Astrocyte (in vitro differentiated cells and primary cell): ENCODE data around the gene SHC4. TPM values are rescaled to one million over a fixed set of nuclear protein-coding genes. Genes with fewer than 3 reads are reported as not detected.
A peak's percentile ranks its signal among the peaks of the same experiment; 100 is the strongest.

Source experiments
- DNase-seq: peaks from one replicate; pipeline ENCODE4 v3.0.0-alpha.2; 2010; ENCODE audit warnings: low read depth
- FAIRE-seq: peaks from 2 replicates; lab custom pipeline; 2011; peaks lifted over from hg19 to GRCh38; lab: Jason Lieb, UNC
- H2AFZ ChIP-seq: 2 replicates; pipeline ENCODE4 v1.6.0; 2012; ENCODE audit warnings: low read depth, low read length, inconsistent platforms
- H3K27ac ChIP-seq: 2 replicates; pipeline ENCODE4 v1.5.1; 2011; ENCODE audit warnings: low read depth, low read length, inconsistent platforms
- H3K27me3 ChIP-seq: 2 replicates; pipeline ENCODE4 v1.6.0; 2011; ENCODE audit warnings: low read length, inconsistent platforms; ENCODE audit not compliant: insufficient read depth
- H3K36me3 ChIP-seq: 2 replicates; pipeline ENCODE4 v1.5.1; 2011; ENCODE audit warnings: low read length, inconsistent platforms; ENCODE audit not compliant: insufficient read depth
- H3K4me1 ChIP-seq: 2 replicates; pipeline ENCODE4 v1.5.1; 2011; ENCODE audit warnings: low read length, inconsistent platforms; ENCODE audit not compliant: insufficient read depth
- H3K4me2 ChIP-seq: 2 replicates; pipeline ENCODE4 v1.6.0; 2012; ENCODE audit warnings: low read length, inconsistent platforms
- H3K4me3 ChIP-seq: 2 replicates; pipeline ENCODE4 v1.5.1; 2011; ENCODE audit warnings: low read depth, mild to moderate bottlenecking, low read length, inconsistent platforms; ENCODE audit not compliant: insufficient read depth
- H3K79me2 ChIP-seq: 2 replicates; pipeline ENCODE4 v1.6.0; 2012; ENCODE audit warnings: mild to moderate bottlenecking, low read length, inconsistent platforms; ENCODE audit not compliant: insufficient read depth
- H3K9ac ChIP-seq: 2 replicates; pipeline ENCODE4 v1.6.0; 2012; ENCODE audit warnings: mild to moderate bottlenecking, low read length, inconsistent platforms
- H3K9me3 ChIP-seq: 2 replicates; pipeline ENCODE4 v1.5.1; 2012; ENCODE audit warnings: low read depth, mild to moderate bottlenecking, low read length, inconsistent platforms; ENCODE audit not compliant: insufficient read depth
- H4K20me1 ChIP-seq: 2 replicates; pipeline ENCODE4 v1.6.0; 2012; ENCODE audit warnings: low read length, inconsistent platforms; ENCODE audit not compliant: insufficient read depth
- H3K27ac Mint-ChIP-seq: one replicate; pipeline ENCODE4 v1.8.0; 2021; ENCODE audit warnings: mild to moderate bottlenecking, mixed read lengths; ENCODE audit not compliant: unreplicated experiment
- H3K27me3 Mint-ChIP-seq: one replicate; pipeline ENCODE4 v1.8.0; 2021; ENCODE audit warnings: low read depth, mixed read lengths; ENCODE audit not compliant: unreplicated experiment
- H3K36me3 Mint-ChIP-seq: one replicate; pipeline ENCODE4 v1.8.0; 2021; ENCODE audit warnings: low read depth, mixed read lengths; ENCODE audit not compliant: unreplicated experiment
- H3K4me1 Mint-ChIP-seq: one replicate; pipeline ENCODE4 v1.8.0; 2021; ENCODE audit warnings: low read depth, mixed read lengths; ENCODE audit not compliant: unreplicated experiment
- H3K4me3 Mint-ChIP-seq: one replicate; pipeline ENCODE4 v1.8.0; 2021; ENCODE audit warnings: mild to moderate bottlenecking, moderate library complexity, mixed read lengths; ENCODE audit not compliant: unreplicated experiment
- H3K9me3 Mint-ChIP-seq: one replicate; pipeline ENCODE4 v1.8.0; 2021; ENCODE audit warnings: mild to moderate bottlenecking, mixed read lengths; ENCODE audit not compliant: unreplicated experiment
- EZH2 ChIP-seq: IDR thresholded peaks from 2 replicates; pipeline ENCODE4 v1.6.1; 2012; ENCODE audit warnings: mild to moderate bottlenecking, low read length, inconsistent platforms; ENCODE audit not compliant: insufficient read depth
- total RNA-seq: library from RNA; stranded (reverse); gene quantifications from 2 replicates; pipeline ENCODE4 v1.2.1, GENCODE V29; 2021
- TF ChIP-seq, protein P1 (sequence below): IDR thresholded peaks from 2 replicates; pipeline ENCODE4 v1.5.1; 2011; ENCODE audit warnings: low read depth, mild to moderate bottlenecking, inconsistent platforms, low read length, moderate library complexity; ENCODE audit not compliant: insufficient read depth

The SHC4 gene
- total RNA-seq, 1 donor from 2014 or later: 2.7 TPM

DNA sequence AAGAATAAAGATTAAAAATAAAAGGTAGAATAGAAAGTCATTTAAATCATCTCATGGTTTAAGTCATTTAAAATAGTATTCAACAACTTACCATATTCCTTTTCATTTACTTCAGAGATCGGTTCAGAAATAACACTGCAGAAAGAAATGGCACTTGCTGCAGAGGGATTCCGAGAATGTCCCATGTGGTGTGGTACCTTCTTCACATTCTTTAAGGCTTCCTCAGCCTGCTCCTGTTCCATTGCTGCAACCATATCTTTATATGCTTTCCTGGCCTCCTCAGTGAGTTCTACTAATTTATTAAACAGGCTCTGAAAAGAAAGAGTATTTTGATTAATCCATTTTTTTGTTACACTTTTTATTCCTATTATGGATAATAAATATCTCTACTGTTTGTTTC lies 32.6 kb upstream of the SHC4 start:
- H3K36me3 Mint-ChIP-seq: peaks cover 19% of the 10 kb centered on the region

DNA sequence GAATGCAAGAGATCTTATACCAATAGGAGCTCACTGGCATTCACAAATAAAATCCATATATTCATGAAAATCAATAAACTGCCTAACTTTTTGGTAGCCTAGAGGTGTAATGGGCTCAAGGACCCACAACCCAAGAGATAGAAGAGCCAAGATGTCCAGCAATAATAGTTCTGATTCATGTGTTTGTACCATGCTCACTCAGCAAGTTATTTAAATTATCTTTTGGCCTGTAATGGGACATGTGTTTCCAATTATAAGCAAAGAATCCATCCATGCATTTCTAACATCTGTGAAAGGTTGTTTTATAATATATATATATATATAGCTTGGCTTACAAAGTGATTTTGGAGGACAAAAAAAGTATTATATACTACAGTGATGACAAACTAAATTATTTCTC lies 29.7 kb upstream of the SHC4 start:
- Histone ChIP-seq H3K79me2 (no peaks in the 10 kb centered on the region), H4K20me1 (no peaks in the 10 kb centered on the region), H3K9me3 (no peaks in the 10 kb centered on the region), H3K27ac (no peak overlapping the region), H3K4me3 (no peak overlapping the region), H2AFZ (no peak overlapping the region), H3K36me3 (peaks cover 37% of the 10 kb centered on the region), H3K4me2 (no peak overlapping the region), H3K27me3 (no peaks in the 10 kb centered on the region), H3K9ac (no peak overlapping the region), H3K4me1 (no peaks in the 10 kb centered on the region)
- DNase-seq: no peak
- Mint-ChIP-seq H3K9me3 (no peaks in the 10 kb centered on the region), H3K4me1 (peaks cover 16% of the 10 kb centered on the region), H3K4me3 (no peak overlapping the region), H3K27ac (no peak overlapping the region), H3K27me3 (no peaks in the 10 kb centered on the region), H3K36me3 (peaks cover 21% of the 10 kb centered on the region)
- TF ChIP-seq, protein P1, sequence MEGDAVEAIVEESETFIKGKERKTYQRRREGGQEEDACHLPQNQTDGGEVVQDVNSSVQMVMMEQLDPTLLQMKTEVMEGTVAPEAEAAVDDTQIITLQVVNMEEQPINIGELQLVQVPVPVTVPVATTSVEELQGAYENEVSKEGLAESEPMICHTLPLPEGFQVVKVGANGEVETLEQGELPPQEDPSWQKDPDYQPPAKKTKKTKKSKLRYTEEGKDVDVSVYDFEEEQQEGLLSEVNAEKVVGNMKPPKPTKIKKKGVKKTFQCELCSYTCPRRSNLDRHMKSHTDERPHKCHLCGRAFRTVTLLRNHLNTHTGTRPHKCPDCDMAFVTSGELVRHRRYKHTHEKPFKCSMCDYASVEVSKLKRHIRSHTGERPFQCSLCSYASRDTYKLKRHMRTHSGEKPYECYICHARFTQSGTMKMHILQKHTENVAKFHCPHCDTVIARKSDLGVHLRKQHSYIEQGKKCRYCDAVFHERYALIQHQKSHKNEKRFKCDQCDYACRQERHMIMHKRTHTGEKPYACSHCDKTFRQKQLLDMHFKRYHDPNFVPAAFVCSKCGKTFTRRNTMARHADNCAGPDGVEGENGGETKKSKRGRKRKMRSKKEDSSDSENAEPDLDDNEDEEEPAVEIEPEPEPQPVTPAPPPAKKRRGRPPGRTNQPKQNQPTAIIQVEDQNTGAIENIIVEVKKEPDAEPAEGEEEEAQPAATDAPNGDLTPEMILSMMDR: no peak
- TF ChIP-seq EZH2: no peak
- FAIRE-seq: no peak

More for the DNA sequence above, 32.6 kb upstream of the SHC4 start:
- TF ChIP-seq, protein P1: no peak
- TF ChIP-seq EZH2: no peak
- Histone ChIP-seq H3K27me3 (no peaks in the 10 kb centered on the region), H3K9me3 (no peaks in the 10 kb centered on the region), H3K36me3 (peaks cover 51% of the 10 kb centered on the region), H3K4me1 (no peaks in the 10 kb centered on the region), H3K27ac (no peak overlapping the region), H3K4me3 (no peak overlapping the region), H3K4me2 (no peak overlapping the region), H3K79me2 (no peaks in the 10 kb centered on the region), H4K20me1 (no peaks in the 10 kb centered on the region), H2AFZ (no peak overlapping the region), H3K9ac (no peak overlapping the region)
- H3K27me3 Mint-ChIP-seq: no peaks in the 10 kb centered on the region
- no peak for FAIRE-seq
- H3K4me1 Mint-ChIP-seq: peaks cover 16% of the 10 kb centered on the region
- peak; percentile 41 for DNase-seq
- H3K27ac Mint-ChIP-seq: peak overlapping the region; percentile 81
- H3K4me3 Mint-ChIP-seq: no peak overlapping the region
- H3K9me3 Mint-ChIP-seq: no peaks in the 10 kb centered on the region

DNA sequence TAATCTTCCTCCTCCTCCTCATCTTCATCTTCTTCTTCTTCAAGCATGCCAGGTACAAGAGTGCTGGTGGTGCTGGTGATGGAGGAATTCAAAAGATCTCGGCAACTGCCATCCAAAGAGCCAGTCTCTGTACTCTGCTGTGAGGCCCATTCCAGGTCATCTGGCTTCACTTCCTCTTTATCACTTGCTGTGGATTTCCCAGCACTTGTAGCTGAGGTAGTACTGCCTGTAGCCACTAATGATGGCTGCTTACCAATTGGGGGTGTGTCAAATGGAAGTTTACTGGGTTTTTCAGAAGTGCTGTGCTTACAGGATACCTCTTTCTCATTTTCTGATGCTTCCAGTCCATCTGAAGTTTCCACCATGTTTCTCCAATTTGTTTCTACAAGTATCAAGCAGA lies 28.8 kb upstream of the SHC4 start:
- H3K9ac ChIP-seq: no peak overlapping the region
- no peaks in the 10 kb centered on the region for H3K9me3 Mint-ChIP-seq
- no peak overlapping the region for H2AFZ ChIP-seq
- no peak for DNase-seq
- H3K4me3 Mint-ChIP-seq: no peak overlapping the region
- no peaks in the 10 kb centered on the region for H4K20me1 ChIP-seq
- no peaks in the 10 kb centered on the region for H3K4me1 ChIP-seq
- no peaks in the 10 kb centered on the region for H3K27me3 ChIP-seq
- FAIRE-seq: no peak
- H3K4me2 ChIP-seq: no peak overlapping the region
- no peak overlapping the region for H3K27ac ChIP-seq
- H3K36me3 ChIP-seq: peaks cover 35% of the 10 kb centered on the region
- H3K36me3 Mint-ChIP-seq: peaks cover 21% of the 10 kb centered on the region
- TF ChIP-seq, protein P1: no peak
- TF ChIP-seq EZH2: no peak
- H3K27ac Mint-ChIP-seq: no peak overlapping the region
- H3K9me3 ChIP-seq: no peaks in the 10 kb centered on the region
- H3K79me2 ChIP-seq: no peaks in the 10 kb centered on the region
- H3K4me3 ChIP-seq: no peak overlapping the region
- peaks cover 16% of the 10 kb centered on the region for H3K4me1 Mint-ChIP-seq
- no peaks in the 10 kb centered on the region for H3K27me3 Mint-ChIP-seq
